Fibroblast of pulmonary artery (primary cell): ENCODE results near the gene KCNQ5.

Experiments
- DNase-seq: peaks from one replicate; pipeline ENCODE4 v3.0.0-alpha.2; 2010; ENCODE audit warnings: low read depth
- H3K4me3 ChIP-seq: replicated peaks from 2 replicates; pipeline ENCODE4 v1.5.1; 2011; ENCODE audit warnings: low read depth, mild to moderate bottlenecking, control low read depth, low read length, moderate library complexity
- CTCF ChIP-seq: IDR thresholded peaks from 2 replicates; pipeline ENCODE4 v1.5.1; 2011; ENCODE audit warnings: mild to moderate bottlenecking, control low read depth, low read length, inconsistent platforms; ENCODE audit errors: missing control alignments

KCNQ5 gene

GRCh38 chr6:73152966-73153757 lies 531.3 kb downstream of the KCNQ5 start:
- TF ChIP-seq CTCF, result no peak
- peak; percentile 7 for DNase-seq
- no peak overlapping the region for H3K4me3 ChIP-seq

GRCh38 chr6:73156793-73157767 lies 535.2 kb downstream of the KCNQ5 start:
- no peak for TF ChIP-seq CTCF
- no peak for DNase-seq

GRCh38 chr6:73157870-73158269 lies 536.0 kb downstream of the KCNQ5 start:
- DNase-seq, result no peak
- no peak overlapping the region for H3K4me3 ChIP-seq
- TF ChIP-seq CTCF, result no peak

More at GRCh38 chr6:73156793-73157767, 535.2 kb downstream of the KCNQ5 start:
- no peak overlapping the region for H3K4me3 ChIP-seq

DNA sequence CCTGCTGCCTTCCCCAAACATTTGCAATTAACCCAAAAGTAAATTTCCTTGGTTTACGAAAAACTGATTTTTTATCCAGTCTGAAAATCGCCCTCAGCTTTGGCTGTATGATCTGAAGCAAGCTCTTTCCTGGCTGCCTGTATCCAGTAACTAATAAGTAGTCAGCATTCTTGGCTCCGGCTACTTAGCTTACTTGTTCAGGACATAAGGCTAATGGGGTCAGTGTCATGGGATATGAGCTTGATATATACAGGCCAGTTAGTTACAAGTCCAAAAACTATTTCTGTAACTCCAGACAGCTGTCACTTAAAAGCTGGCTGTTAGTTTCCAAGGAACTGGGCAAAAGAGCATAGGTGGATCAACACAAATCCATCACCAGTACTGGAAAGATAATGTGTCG lies 547.2 kb downstream of the KCNQ5 start:
- peak; percentile 10 for DNase-seq
- no peak overlapping the region for H3K4me3 ChIP-seq
- no peak for TF ChIP-seq CTCF

GRCh38 chr6:73169633-73170032 lies 547.8 kb downstream of the KCNQ5 start:
- no peak for DNase-seq
- H3K4me3 ChIP-seq, result no peak overlapping the region
- TF ChIP-seq CTCF, result no peak

GRCh38 chr6:73174646-73175045 lies 552.8 kb downstream of the KCNQ5 start:
- TF ChIP-seq CTCF, result no peak
- DNase-seq, result no peak
- no peak overlapping the region for H3K4me3 ChIP-seq
